GM10266 (cell line): Measurements from ENCODE around the gene NXNL1.

ENCODE experiments used
- DNase-seq: peaks from one replicate; pipeline ENCODE4 v3.0.0; 2012; ENCODE audit errors: extremely low spot score
- CTCF ChIP-seq: IDR thresholded peaks from 2 replicates; pipeline ENCODE4 v1.5.1; 2012; ENCODE audit warnings: mild to moderate bottlenecking, low read depth; ENCODE audit not compliant: control insufficient read depth, insufficient read depth; ENCODE audit errors: missing control alignments

NXNL1 gene

GRCh38 chr19:17490411-17490810 lies 29.7 kb upstream of the NXNL1 start:
- TF ChIP-seq CTCF, result no peak

DNA sequence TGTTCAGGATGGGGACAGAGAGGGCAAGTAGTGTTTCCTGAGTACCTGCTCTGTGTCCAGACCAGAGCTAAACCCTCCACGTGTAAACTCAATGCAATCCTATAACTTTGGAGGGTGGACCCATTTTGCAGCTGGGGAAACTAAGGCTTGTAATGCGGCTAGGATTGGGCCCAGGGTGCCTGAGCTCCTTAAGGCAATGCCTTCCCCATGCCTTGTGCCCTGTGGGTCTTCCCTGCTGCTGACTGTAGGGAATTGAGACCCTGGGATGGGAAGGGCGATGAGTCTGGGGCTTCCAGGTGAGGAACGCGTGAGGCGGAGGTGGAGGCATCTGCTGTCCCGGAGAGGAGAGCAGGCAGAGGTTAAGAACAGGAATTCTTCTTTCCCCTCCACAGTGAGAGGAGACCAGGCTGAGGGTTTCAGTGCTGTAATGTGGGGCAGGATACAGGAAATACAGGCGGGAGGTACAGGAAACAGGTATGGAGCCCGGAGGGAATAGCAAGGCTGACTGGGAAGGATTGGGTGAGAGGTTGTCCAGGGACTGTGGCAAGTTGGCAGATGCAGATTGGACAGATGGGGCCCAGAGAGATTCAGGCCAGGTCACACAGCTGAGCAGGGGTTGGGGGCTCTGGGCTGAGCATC lies 28.8 kb upstream of the NXNL1 start:
- DNase-seq, result no peak
- no peak for TF ChIP-seq CTCF

More at GRCh38 chr19:17490411-17490810, 29.7 kb upstream of the NXNL1 start:
- DNase-seq, result no peak

DNA sequence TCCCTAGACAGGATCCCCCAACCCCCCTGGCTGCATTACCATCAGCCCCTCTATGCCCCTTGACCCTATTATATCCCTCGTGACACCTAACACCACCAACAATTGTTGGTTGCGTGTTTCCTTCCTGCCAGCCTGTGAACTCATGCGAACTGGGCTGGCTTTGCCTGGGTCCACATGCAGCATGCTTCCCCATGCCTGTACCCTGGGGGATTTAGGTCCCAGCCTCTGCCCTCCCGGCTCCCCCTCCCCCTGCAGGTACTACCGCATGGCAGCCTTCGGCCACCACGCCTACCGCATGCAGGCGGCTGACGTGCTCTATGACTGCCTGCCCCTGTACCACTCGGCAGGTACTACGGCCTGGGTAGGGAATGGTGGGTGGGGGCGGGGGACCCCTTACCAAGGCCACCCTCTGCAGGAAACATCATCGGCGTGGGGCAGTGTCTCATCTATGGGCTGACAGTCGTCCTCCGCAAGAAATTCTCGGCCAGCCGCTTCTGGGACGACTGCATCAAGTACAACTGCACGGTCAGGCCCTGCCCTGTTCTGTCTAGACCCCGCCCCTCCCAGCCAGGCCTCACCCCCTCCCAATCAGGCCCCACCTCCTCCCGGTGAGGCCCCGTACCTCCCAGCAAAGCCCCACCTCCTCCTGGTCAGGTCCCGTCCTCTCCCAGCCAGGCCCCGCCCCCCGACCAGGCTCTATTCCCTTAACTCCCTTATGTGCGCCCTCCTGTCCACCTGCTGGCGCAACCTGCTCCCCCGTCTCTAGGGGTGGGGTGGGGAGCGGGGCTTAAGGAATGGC lies 28.1 kb upstream of the NXNL1 start:
- TF ChIP-seq CTCF, result peak; percentile 37
- DNase-seq, result peak; percentile 83

DNA sequence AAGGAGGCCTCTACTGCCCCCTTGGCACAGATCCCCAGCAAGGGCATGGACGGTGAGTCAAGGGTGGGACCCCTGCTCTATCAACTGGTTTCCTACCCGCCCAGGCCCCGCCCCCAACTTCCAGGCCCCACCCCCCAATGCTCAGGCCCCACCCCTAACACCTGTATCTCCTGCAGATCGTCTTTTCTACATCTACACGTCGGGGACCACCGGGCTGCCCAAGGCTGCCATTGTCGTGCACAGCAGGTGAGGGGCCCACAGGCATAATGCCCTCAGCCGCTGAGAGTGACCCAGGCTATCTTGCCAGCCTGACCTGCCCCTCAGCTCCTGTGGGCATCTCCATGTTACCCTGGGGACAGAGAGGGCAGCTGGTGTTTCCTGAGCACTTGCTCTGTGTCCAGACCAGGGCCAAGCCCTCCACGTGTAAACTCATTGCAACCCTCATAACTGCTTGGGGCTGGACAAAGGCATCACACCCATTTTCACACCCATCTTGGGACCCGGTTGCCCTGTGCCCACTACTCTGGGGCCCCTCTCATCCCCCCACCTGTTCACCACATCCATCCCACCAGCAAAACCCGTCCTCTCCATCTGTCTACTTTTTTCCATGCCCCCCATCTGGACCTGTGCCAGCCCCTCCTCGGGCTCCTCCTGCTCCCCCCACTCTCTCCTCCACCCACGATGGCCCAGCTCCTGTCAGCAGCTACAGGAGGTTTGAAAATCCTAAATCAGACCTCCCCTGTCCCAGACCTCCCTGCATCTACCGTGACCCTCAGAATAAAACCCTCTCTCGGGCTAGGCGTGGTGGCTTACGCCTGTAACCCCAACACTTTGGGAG lies 26.8 kb upstream of the NXNL1 start:
- no peak for TF ChIP-seq CTCF
- no peak for DNase-seq

DNA sequence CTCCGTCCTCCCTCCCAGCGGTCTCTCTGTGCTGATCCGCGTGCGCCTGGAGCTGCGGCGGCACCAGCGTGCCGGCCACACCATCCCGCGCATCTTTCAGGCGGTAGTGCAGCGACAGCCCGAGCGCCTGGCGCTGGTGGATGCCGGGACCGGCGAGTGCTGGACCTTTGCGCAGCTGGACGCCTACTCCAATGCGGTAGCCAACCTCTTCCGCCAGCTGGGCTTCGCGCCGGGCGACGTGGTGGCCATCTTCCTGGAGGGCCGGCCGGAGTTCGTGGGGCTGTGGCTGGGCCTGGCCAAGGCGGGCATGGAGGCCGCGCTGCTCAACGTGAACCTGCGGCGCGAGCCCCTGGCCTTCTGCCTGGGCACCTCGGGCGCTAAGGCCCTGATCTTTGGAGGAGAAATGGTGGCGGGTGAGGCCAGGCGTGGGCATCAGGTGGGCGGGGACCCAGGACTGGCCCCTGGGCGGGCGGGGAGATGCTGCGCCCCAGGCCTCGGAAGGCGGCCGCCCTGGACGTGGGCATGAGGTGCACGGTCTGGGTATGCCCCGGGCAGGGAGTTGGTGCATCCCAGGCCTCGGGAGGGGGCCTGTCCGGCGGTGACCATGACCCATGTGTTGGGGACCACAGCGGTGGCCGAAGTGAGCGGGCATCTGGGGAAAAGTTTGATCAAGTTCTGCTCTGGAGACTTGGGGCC lies 26.0 kb upstream of the NXNL1 start:
- no peak for TF ChIP-seq CTCF
- no peak for DNase-seq

DNA sequence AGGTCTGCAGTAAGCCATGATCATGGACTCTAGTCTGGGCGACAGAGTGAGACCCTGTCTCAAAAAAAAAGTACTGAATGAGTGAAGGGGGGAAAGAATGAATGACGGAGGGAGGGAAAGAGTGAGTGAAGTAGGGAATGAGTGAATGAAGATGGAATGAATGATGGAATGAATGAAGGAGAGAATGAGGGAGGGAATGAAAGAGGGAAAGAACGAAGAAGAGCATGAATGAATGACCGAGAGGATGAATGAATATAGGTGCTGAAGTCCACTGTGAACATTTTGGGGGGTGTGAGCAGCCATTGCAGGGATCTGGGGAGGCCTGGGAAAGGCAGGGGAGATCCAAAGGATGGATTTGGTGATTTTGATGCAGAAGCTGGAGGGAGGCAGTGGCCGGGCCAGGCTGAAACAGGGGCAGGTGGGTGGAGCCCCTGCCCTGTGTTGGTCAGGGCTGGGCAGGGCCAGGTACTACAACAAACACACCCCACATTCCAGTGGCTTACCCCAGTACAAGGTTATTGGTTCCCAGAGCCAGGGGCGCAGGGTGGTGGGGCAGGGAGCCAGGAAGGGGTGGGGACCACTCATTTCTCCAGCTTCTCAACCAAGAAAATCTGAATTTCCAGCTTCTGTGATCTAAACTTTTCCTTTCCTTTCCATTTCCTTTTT lies 23.9 kb upstream of the NXNL1 start:
- TF ChIP-seq CTCF, result no peak
- DNase-seq, result no peak
